Activated T-helper 1 cell treated with anti-CD3 and anti-CD28 coated beads, Interleukin-2, amount 50 U/mL, for 16 hours (primary cell): Measurements from ENCODE around the gene DUS4L.

Source experiments
- DNase-seq, 2 donors: peaks; one replicate each; pipeline ENCODE4 v3.0.0-alpha.2; 2020; ENCODE audit warnings: low read depth in 1 of 2, low spot score in 1 of 2

DUS4L gene

DNA sequence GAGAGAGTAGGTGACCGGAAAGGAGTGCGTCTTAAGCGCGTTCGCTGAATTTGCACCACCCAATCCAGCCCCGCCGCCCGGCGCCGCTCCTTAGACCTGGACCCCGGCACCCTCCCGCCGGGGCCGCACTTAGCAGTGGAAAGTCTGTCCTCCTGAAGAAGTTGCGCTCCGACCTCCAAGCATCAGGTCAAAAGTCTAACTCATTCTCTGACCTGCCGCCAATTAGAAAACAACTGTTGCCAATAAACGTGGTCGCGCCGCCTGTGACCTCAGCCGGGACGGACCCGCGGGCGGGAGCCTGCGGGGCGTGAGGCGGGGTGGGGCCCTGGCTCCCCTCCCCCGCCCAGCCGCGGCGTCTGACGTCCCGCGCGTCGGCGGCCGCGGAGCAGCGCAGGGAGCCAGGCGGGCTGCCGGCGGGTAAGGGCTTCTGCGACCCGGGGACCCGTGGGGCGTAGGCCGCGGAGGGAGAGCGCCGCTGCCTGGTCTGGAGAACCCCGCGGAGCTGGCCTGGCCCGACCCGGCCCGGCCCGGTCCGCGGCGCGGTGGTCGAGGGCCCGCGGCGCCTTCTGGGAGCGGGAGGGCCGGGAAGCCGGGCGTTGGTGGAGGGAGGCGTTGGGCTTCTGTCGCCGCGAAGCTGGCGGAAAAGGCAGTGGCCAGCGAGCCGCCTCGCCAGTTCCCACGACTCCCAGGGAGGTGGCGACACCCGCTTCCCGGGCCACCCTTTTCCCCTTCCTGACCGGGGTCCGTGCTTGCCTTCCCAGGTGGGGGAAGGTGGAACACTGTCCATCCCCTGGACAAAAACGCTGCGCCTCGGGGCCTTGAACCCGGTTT is 16.3 kb downstream of the DUS4L start, which contains the start of gene BCAP29:
TSS of gene BCAP29 (plus strand) at position 362 of the 831 bp plus-strand sequence. CDS start 527 bp downstream, outside the sequence.
- peak; percentile 24 to 58 for DNase-seq

DNA sequence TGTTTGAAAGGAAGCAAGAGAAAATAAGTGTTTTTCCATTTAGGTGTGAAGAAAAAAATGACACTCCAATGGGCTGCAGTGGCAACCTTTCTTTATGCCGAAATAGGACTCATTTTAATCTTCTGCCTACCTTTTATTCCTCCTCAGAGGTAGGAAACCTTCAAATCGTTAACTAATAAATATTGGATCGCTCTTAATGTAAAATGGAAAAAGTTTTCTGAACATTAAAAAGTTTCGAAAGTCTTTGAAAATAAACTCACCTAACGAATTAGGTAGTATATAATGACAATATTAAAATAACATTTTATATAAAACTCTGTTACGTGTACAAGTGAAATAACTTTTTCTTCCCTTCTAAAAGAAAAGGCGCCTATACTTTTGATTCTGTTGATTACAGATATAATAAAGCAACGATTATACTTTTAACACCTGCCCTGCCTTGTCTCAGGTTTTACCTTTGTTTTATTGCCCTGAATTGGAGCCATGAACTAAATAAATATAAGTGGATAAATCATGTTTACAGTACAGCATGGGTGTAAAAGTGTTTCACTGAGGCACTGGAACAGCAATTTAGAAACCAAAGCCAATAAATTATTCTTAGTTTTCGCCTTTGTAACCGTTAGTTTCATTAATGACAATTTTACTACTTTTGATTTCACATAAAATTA is 17.1 kb downstream of the DUS4L start:
- DNase-seq = no peak

DNA sequence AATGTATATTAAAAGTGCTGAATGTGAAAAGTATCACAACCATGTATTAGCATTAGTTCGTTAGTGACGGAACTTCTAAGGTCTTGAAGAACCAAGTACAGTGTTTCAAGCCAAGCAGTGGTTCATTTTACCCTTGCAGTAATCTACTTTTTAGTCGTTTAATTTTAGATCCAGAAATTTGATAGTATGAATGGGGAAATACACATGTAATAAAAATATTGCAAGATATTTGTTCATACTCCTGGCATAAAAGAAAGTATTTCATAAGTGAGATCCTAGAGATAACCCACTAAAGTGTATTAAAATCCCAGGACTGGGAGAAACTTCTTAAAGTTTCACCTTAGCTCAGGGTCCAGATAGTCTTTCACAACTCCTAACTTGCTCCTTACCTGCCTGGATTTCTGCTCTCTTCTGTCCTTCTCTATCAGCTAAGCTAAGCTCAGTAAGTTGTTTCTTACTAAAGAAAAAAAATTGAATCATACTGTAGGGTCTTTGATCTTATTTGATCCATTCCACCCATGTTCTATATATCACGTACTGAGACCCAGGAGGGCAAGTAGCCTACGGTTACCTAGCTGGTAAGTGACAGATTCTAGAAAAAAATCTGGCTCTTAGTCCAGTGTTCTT is 17.7 kb downstream of the DUS4L start:
- DNase-seq = no peak

DNA sequence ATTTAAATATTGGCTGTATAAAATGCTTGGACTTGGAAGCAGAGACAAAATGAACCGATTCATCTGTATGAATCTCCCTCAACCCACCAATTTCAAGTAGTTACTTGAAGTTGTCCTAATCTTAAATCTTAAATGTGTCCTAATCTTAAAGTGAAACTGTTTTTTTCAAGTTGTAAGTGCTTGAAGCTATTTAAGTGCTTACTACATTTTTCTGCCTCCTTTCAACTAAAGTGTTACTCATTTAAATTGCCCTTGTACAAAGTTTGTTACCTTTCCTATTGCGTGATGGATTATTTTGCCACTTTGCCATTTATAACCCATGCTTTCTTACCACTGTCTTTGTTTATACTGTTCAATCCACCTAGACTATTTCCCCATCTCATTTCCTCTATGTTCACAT is 19.1 kb downstream of the DUS4L start:
- DNase-seq = no peak

DNA sequence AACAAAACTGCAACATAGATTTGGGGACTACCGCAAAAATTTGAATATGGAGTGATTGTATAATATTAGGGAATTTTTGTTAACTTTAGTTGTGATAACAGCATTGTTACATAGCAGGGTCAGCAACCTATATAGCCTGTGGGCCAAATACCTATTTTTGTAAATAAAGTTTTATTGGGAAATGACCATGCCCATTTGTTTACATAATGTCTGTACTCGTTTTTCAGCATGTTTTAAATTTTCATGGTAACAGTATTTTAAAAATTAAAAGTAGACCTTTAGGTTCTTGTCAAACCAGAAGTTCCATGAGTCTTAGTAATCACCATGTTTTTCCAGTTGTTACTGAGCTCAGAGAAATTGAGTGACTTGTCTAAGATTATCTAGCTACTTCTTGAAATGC is 20.9 kb downstream of the DUS4L start:
- DNase-seq = no peak

DNA sequence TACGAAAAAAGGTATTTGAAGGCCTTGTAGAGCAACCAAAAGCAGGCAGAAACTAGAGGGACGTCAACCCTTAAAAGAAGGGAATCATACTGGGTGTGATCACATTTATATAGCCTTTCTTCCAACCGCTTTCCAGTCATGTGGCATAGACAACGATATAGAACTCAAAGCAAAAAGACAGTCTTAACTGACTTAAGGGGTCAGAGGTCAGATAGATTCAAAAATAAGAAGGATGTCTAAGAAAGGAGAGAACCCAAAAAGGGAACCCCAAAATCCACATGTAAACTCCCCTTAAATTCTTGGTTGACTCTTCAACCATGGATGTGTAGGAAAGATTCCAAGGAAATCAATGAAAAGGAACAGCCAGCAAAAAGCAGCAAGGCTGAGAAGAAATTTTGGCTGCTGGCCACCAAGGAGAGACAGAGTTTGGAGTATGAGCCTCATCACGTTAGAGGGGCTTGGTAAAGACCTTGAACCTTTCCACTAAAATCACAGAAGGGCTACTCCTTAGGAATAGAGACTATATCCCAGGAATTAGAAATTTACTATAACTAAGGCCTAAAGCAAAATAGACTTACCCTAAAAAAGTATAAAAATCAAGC is 24.9 kb downstream of the DUS4L start:
- no peak for DNase-seq

DNA sequence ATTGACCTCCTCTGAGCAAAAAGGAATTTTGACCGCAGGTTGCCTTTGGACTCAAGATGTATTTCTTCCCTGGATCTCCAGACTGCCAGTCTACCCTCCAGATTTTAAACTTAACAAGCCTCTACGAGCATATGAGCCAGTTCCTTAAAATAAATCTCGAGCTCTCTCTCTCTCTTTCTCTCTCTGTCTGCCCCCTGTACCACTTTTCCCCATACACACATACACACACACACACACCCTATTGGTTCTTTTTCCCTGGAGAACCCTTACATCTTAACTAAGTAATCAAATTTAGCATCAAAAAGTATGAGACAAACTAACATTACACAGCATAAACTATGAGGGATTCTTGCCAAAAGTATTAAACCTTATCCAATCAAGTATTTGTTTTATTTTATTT is 27.6 kb downstream of the DUS4L start:
- no peak for DNase-seq

DNA sequence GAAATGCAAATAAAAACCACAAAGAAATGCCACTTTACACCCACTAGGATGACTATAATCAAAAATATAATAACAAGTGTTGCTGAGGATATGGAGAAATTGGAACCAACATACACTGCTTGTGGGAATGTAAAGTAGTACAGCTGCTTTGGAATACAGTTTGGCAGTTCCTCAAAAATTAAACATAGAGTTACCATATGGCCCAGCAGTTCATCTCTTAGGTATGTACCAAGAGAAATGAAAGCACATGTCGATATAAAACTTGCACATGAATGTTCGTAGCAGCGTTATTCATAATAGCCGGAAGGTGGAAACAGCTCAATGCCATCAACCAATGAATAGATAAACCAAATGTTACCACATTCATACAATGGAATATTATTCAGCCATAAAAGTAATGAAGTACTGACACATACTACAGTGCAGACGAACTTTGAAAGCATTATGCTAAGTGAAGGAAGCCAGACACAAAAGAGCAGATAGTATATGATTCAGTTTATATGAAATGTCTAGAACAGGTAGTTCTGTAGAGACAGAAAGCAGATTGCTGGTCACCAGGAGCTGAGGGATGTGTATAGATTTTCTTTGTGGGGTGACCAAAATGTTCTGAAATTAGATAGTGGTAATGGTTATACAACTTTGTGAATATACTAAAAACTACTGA is 28.7 kb downstream of the DUS4L start:
- no peak for DNase-seq

DNA sequence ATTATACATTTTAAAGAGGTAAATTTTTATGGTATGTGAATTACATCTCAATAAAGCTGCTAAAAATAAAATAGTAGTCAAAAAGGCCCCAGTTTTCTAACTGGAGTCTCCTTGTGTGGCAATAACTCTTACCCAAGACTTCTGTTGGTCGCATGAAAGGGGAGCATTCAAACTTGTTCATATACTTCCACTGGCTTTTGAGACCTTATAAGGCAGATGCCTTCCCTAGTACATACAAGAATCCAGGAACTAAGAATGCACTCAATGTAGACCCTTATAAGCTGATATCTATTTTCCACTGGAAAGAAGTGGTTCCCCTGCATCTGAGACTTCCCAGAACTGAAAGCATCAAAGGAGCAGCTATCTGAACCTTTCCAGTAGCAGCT is 29.2 kb downstream of the DUS4L start:
- DNase-seq = no peak

DNA sequence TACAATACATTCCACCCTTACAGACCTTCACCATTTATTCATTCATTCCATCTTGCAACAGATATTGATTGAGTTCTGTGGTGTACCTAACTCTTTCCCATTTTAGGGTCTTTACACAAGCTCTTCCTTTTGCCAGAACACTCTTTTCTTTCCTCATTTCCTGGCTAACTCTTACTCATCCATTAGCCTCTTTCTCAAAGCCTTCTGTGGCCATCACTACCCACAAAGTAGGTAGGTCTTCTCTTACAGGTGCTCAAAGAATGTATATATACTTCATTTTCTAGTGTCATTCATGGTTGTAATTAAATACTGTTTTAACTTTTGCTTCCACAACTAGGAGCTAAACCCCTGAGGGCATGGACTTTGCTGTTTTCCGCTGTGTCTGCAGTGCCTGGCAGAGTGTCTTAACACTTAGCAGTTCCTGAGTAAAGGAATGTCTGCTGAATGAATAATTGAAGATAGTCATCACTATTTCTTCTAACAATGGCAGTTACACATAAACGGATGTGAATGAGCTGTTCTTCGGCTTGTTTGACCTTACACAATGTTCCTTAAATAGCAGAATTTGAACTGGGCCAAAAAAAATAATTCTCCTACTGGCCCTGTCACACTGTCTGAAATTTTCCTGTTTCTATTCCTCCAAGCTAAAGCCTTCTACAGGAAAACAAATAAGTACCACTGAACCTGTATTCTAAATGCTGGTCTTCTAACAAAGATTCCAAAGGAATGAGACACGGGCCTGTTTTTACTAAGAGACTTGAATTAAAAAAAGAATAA is 31.4 kb downstream of the DUS4L start:
- no peak for DNase-seq

DNA sequence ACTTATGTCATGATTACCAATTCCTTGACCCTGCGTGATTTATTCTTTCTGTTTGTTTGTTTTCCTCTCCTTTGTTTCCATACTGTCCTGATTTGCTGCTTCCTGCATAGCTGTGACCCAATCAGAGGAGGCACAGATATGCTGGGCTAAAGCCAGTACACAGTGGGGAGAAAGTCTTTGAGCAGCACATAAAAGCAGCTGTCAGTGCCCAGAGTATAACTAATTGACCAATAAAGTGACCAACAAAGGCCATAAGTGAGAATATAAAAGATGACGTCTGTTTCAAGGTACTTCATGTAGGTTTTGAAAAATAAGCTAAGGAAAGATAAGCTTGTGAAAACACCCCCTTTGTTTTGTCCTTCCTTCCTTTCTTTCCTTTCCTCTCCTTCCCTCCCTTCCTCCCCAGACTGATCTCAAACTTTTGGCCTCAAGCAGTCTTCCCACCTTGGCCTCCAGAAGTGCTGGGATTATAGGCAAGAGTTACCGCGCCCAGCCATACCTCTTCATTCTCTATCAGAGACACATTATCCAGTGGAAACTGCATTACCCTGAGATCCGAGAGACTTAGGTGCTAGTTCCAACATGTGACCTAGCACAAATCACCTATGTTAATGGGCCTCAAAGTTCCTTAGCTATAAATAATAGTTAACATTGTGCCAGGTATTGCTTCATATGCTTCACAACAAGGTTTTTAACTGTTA is 33.3 kb downstream of the DUS4L start:
- DNase-seq = no peak

DNA sequence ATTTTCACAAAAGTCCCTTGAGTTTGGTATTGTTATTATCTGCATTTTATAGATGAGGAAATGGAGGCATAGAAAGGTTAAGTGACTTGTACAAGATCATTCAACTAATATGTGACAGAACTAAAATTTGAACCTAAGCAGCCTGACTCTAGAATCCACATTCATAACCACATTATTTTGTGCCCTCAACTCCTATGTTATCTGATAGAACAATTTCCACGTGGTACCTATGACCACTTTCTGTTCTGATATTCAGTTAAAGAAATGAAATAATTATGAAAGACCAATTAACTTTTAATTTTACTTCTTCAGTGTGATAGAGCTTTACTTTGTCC is 33.8 kb downstream of the DUS4L start:
- no peak for DNase-seq

DNA sequence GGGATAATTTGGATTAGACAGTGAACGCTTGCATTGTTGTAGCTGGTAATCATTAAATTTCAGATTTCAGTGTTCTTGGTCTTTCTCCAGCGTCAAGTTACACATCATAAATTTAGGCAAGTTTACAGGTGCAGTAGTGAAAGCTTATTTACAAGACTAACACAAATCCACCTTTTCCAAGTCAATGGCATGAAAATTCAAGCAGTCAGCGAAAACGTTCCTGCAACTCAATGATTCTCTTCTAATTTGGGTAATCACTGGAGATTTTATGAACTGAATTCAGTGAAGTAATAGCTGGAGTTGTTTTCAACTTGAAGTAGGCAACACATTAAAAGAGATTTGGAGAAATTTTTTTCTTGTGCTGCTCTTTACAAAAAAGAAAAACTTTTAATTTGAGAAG is 34.2 kb downstream of the DUS4L start:
- DNase-seq = no peak

DNA sequence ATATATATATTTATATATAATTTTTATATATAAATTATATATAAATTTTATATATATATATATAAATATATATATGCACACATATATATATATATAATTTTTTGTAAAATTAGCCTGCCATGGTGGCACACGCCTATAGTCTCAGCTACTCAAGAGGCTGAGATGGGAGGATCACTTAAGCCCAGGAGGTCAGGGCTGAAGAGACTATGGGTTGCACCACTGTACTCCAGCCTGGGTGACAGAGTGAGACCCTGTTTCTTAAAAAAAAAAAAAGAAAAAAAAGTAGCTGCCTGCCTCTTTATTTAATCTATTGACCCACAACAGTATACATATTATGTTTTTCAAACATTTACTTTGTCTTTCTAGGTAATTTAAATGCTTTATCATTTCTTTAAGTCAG is 35.5 kb downstream of the DUS4L start:
- DNase-seq = no peak

DNA sequence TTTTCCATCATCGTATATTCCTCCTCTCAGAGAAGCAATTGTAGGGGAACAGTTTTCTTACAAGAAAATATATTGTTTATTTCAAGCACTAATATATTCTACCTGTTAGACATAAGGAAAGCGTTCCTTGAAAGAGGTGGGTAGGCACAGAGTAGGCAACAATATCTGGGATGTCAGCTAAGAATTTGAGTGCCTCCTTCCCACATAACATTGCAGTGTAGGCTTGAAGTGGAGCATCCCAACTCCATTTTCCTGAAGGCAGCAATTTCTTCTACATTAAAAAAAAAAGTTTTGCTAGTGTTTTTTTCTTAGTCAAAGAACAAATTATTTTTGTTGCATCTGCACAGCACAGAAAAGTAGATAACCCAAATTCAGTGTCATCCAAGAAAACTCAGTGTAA is 37.0 kb downstream of the DUS4L start:
- no peak for DNase-seq

DNA sequence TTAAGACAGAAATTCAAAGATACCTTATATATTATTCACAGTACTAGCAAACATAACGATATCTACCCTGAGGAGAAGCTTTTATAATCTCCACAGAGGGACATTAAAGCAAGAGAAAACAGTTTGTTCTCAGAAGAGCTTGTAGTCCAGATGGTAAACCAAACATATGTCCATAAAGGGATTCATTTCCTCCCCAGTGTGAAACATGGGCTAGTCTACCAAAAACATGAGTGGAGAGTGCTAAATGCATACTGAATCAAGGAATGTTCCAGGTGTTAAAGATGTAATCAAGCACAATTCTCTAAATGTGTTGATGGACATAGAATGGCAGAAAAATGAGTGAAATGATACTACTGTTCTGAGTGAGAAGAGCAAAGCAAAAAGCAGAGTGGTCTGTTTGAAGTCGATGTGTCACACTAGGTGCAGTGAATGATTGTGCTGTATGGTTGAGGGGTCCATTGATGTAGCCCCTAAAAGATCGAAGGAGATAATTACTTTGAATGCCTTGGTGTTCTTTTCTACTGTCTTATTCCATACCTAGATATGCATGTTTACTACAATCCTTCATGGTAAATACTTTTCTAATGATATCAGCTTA is 41.5 kb downstream of the DUS4L start:
- DNase-seq = no peak

DNA sequence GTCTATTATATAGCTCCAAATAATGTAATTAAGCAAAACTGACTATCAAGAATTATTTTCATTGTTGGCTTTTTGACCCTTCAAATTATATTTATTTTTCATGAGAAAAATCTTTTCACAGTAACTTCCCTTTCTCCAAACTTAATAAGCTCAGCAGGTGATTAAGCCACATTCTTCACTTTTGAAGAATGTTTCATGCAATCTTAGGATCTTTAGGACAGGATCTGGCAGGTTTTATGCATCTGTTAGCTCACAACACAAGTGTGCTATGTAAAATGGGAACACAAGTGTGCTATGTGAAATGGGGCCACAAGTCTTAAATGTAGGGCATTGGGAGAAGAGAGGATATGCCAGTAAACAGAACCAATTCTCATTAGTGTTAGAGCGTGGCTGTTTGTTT is 42.5 kb downstream of the DUS4L start:
- no peak for DNase-seq

DNA sequence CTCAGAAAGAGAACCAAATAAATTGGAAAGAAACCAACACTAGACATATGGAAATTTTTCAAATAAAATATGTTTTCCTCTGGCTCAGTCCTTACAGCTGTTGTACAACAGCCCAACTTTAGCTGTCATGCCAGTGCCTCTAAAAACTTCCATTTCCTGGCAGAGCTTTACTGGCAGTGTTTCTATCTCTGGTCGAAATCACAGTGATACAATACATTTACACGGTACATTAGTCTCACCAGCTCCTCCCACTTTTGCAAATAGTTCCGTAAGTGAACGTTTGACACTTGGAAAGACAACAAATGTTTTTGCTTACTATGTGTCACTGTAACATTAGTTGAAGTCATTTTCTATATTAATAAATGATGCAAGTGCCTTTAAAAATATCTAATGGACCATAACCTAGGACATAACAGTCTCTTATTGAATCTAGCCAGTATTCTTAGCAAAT is 46.1 kb downstream of the DUS4L start:
- no peak for DNase-seq

DNA sequence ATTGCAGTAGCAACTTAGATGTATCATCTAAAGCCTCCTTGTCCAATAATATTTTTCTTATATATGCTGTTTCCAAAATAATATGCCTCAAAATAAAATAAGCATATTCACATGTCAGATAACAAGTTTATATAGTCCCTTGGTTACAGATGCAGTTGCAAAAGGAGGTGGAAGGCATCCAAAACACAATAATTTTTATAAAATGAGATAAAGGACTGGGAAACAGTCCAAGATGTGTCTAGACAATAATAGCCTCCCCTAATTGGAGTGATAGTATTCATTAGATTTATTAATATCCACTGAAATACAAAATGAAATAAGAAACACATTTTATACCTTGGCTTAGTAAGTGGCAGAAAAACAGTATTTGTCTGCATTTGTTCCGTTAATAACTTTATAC is 46.6 kb downstream of the DUS4L start:
- no peak for DNase-seq

DNA sequence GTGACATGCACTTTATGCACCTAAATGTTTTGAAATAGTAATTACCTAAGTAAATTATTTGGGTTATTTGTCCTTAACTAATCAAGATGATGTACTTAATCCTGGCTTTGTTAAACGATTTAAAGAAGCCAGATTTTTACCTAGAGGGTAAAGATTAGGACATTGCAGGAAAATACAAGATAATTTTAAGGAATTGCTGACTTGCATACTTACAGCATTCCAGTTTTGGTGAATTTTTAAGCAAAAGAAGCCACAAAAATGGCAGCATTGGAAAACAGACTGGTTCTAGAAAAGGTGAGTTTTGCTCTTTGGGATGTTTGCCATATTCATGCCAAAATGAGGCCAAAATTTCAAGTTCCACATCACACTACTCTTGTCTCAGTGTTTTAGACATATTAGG is 49.7 kb downstream of the DUS4L start:
- no peak for DNase-seq
